ENCODE results near the gene KANK4.

DNA sequence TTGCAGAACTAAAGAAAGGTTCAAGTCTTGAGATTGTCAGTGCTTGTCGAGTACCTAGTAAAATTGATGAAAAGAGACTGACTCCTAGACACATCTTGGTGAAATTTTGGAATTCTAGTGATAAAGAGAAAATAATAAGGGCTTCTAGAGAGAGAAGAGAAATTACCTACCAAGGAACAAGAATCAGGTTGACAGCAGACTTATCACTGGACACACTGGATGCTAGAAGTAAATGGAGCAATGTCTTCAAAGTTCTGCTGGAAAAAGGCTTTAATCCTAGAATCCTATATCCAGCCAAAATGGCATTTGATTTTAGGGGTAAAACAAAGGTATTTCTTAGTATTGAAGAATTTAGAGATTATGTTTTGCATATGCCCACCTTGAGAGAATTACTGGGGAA lies 108.3 kb downstream of the KANK4 start:
- TF ChIP-seq POLR2A (IDR thresholded peaks at IDR 0.05) = no peak
- TF ChIP-seq, protein P1, sequence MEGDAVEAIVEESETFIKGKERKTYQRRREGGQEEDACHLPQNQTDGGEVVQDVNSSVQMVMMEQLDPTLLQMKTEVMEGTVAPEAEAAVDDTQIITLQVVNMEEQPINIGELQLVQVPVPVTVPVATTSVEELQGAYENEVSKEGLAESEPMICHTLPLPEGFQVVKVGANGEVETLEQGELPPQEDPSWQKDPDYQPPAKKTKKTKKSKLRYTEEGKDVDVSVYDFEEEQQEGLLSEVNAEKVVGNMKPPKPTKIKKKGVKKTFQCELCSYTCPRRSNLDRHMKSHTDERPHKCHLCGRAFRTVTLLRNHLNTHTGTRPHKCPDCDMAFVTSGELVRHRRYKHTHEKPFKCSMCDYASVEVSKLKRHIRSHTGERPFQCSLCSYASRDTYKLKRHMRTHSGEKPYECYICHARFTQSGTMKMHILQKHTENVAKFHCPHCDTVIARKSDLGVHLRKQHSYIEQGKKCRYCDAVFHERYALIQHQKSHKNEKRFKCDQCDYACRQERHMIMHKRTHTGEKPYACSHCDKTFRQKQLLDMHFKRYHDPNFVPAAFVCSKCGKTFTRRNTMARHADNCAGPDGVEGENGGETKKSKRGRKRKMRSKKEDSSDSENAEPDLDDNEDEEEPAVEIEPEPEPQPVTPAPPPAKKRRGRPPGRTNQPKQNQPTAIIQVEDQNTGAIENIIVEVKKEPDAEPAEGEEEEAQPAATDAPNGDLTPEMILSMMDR (IDR thresholded peaks at IDR 0.05) = no peak

Data from testis (tissue), 2 donors.